Measurements from ENCODE around the gene LRRC73.
"Not testable (repeated sequence)": the region's sequence is repeated elsewhere in the genome, so short reads cannot be mapped to it uniquely, and the experiment has no call there.

DNA sequence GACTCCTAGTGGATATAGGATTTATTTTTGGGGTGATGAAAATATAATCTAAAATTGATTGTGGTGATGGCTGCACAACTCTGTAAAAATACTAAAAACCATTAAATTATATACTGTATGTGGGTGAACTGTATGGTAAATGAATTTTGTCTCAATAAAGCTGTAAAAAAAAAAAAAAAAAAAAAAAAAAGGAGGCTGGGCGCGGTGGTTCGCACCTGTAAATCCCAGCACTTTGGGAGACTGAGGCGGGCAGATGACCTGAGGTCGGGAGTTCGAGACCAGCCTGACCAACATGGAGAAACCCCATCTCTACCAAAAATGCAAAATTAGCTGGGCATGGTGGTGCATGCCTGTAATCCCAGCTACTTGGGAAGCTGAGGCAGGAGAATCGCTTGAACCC lies 47.5 kb upstream of the LRRC73 start:
- TF ChIP-seq CTCF (conservative IDR thresholded peaks at IDR 0.05; ENCODE audit: low read depth, low read length); EZH2 (IDR thresholded peaks at IDR 0.05; ENCODE audit: borderline replicate concordance, low read depth, low read length, poor library complexity, severe bottlenecking): not testable (repeated sequence)

Data from A673 (cell line).